K562 (cell line): ENCODE results near the gene CFAP221. TPM values are rescaled to one million over a fixed set of nuclear protein-coding genes. Genes with fewer than 3 reads are reported as not detected.

Experiments used
- ATAC-seq: fragments of 200-7000 bp; cut with Tn5 transposase; 3 replicates; pipeline ENCODE4 v1.9.1; 2020; ENCODE audit warnings: moderate library complexity
- BruUV-seq: library from RNA; stranded (reverse); fragments of 400-500 nt; replicated peaks from 2 replicates; lab custom pipeline; 2021; lab: Mats Ljungman, UMichigan
- CTCF ChIA-PET: fragments of 300-600 bp; formaldehyde crosslinking; extraction: SDS; loops from one replicate; lab custom pipeline; 2021; ENCODE audit warnings: low intra/inter-chr PET ratio; lab: Yijun Ruan, JAX
- POLR2A ChIA-PET: fragments of 300-600, 350-650 bp; sonication (Branson Sonifier 250); formaldehyde crosslinking; extraction: SDS; loops from one replicate; lab custom pipeline; 2021; ENCODE audit warnings: antibody characterized with exemption, inconsistent platforms; lab: Yijun Ruan, JAX
- DNase-seq, 4 experiments: peaks; one replicate each; pipeline versions ENCODE4 v3.0.0 to v3.0.0-alpha.2; 2011 to 2018; ENCODE audit warnings: low spot score in 3 of 4, mixed read lengths in 3 of 4; ENCODE audit errors: extremely low read depth in 1 of 4
- FAIRE-seq: peaks from 2 replicates; lab custom pipeline; 2011; peaks lifted over from hg19 to GRCh38; lab: Jason Lieb, UNC
- H2AFZ ChIP-seq: 2 replicates; pipeline ENCODE4 v1.6.0; 2011; ENCODE audit warnings: low read depth, low read length, control low read depth, inconsistent platforms
- H3K27ac ChIP-seq: fragments of 200-600 bp; 3 replicates; pipeline ENCODE4 v1.8.0; 2011; ENCODE audit warnings: low read depth, mild to moderate bottlenecking, control low read depth, inconsistent platforms, low read length, moderate library complexity, mixed read lengths; ENCODE audit errors: extremely low read depth
- H3K27me3 ChIP-seq, 2 experiments: fragments of 300-600 bp in 1 of 2; 2 replicates in 1 of 2; 3 replicates in 1 of 2; pipeline versions ENCODE4 v1.6.0 to v1.8.0; 2011; ENCODE audit warnings: inconsistent platforms in 2 of 2, low read length in 2 of 2, mild to moderate bottlenecking in 1 of 2, mixed read lengths in 1 of 2, moderate library complexity in 1 of 2; ENCODE audit not compliant: control insufficient read depth in 2 of 2, insufficient read depth in 2 of 2
- H3K36me3 ChIP-seq: fragments of 300-600 bp; 3 replicates; pipeline ENCODE4 v1.8.0; 2011; ENCODE audit warnings: mild to moderate bottlenecking, low read length, inconsistent platforms; ENCODE audit not compliant: control insufficient read depth, insufficient read depth
- H3K4me1 ChIP-seq, 2 experiments: fragments of 200-600 bp in 1 of 2; replicated peaks in 1 of 2; 2 replicates in 1 of 2; 3 replicates in 1 of 2; pipeline versions ENCODE4 v1.5.1 to v1.8.0; 2011; ENCODE audit warnings: inconsistent platforms in 2 of 2, low read length in 2 of 2, mild to moderate bottlenecking in 1 of 2, mixed read lengths in 1 of 2, moderate library complexity in 1 of 2; ENCODE audit not compliant: control insufficient read depth in 2 of 2, insufficient read depth in 2 of 2
- H3K4me2 ChIP-seq: 2 replicates; pipeline ENCODE4 v1.6.1; 2011; ENCODE audit warnings: low read length, control low read depth, inconsistent platforms, mixed read lengths; ENCODE audit not compliant: insufficient read depth
- H3K4me3 ChIP-seq: fragments of 200-600 bp; sonication (generic), shearing (Covaris generic); 2 replicates; pipeline ENCODE4 v1.5.1; 2016; ENCODE audit warnings: control low read depth, inconsistent platforms
- H3K79me2 ChIP-seq: fragments of 200-600 bp; 3 replicates; pipeline ENCODE4 v1.8.0; 2011; ENCODE audit warnings: low read length, inconsistent platforms; ENCODE audit not compliant: control insufficient read depth, insufficient read depth
- H3K9ac ChIP-seq, 2 experiments: 2 replicates each; pipeline versions ENCODE4 v1.6.0 to v1.6.1; 2011; ENCODE audit warnings: low read depth in 2 of 2, low read length in 2 of 2, control low read depth in 1 of 2, inconsistent platforms in 1 of 2, mild to moderate bottlenecking in 1 of 2, mixed read lengths in 1 of 2; ENCODE audit not compliant: insufficient read depth in 1 of 2
- H3K9me1 ChIP-seq: one replicate; pipeline ENCODE4 v1.6.0; 2011; ENCODE audit warnings: inconsistent platforms, mild to moderate bottlenecking, low read length, moderate library complexity; ENCODE audit not compliant: control insufficient read depth, insufficient read depth
- H3K9me3 ChIP-seq: replicated peaks from 2 replicates; pipeline ENCODE4 v1.5.1; 2011; ENCODE audit warnings: low read depth, low read length, inconsistent platforms; ENCODE audit not compliant: control insufficient read depth, insufficient read depth
- H4K20me1 ChIP-seq: replicated peaks from 2 replicates; pipeline ENCODE4 v1.6.1; 2011; ENCODE audit warnings: low read length, inconsistent platforms, mixed read lengths; ENCODE audit not compliant: control insufficient read depth, insufficient read depth
- ARHGAP35 ChIP-seq: fragments of 450-650 bp; IDR thresholded peaks from 2 replicates; pipeline ENCODE4 v1.6.1; 2018; ENCODE audit not compliant: partially characterized antibody
- ELK1 ChIP-seq: sonication (generic); formaldehyde crosslinking; IDR thresholded peaks from 2 replicates; pipeline ENCODE4 v1.8.1; 2022; ENCODE audit warnings: missing genetic modification reagents
- FOXA3 ChIP-seq, 2 experiments: fragments of 450-650 bp in 1 of 2; sonication (generic) in 1 of 2; formaldehyde crosslinking; IDR thresholded peaks in 1 of 2; conservative IDR thresholded peaks in 1 of 2; 2 replicates each; pipeline versions ENCODE4 v1.4.0 to v1.8.0; 2020 to 2022; ENCODE audit warnings: mild to moderate bottlenecking in 2 of 2, missing genetic modification reagents in 1 of 2
- HDAC8 ChIP-seq: fragments of 450-650 bp; IDR thresholded peaks from 2 replicates; pipeline ENCODE4 v1.6.1; 2016; ENCODE audit warnings: mild to moderate bottlenecking, missing genetic modification characterization, moderate library complexity, missing compliant biosample characterization
- HIVEP1 ChIP-seq: fragments of 250-450 bp; sonication (Bioruptor Pico); IDR thresholded peaks from 2 replicates; pipeline ENCODE4 v1.4.0; 2020; ENCODE audit warnings: mild to moderate bottlenecking
- IFI16 ChIP-seq: fragments of 250-450 bp; sonication (Bioruptor Pico); IDR thresholded peaks from 2 replicates; pipeline ENCODE4 v2.1.2; 2022; ENCODE audit warnings: mild to moderate bottlenecking, inconsistent platforms
- L3MBTL2 ChIP-seq: fragments of 450-650 bp; IDR thresholded peaks from 2 replicates; pipeline ENCODE4 v1.6.1; 2016; ENCODE audit warnings: mild to moderate bottlenecking, moderate library complexity
- MITF ChIP-seq: IDR thresholded peaks from 2 replicates; pipeline ENCODE4 v1.6.1; 2014; ENCODE audit warnings: antibody characterized with exemption
- REST ChIP-seq, 2 experiments: fragments of 450-650 bp; formaldehyde crosslinking in 1 of 2; IDR thresholded peaks; 2 replicates each; pipeline versions ENCODE4 v1.4.0 to v1.6.1; 2014 to 2020; ENCODE audit warnings: mild to moderate bottlenecking in 2 of 2, borderline replicate concordance in 1 of 2, low read depth in 1 of 2
- SMAD3 ChIP-seq: fragments of 450-650 bp; formaldehyde crosslinking; conservative IDR thresholded peaks from 2 replicates; pipeline ENCODE4 v1.4.0; 2020; ENCODE audit warnings: mild to moderate bottlenecking
- ZBTB7A ChIP-seq: IDR thresholded peaks from 2 replicates; pipeline ENCODE4 v1.6.1; 2011; ENCODE audit warnings: low read depth, mild to moderate bottlenecking, low read length, moderate library complexity, borderline replicate concordance; ENCODE audit not compliant: control insufficient read depth
- ZNF347 ChIP-seq: fragments of 450-650 bp; formaldehyde crosslinking; IDR thresholded peaks from 2 replicates; pipeline ENCODE4 v1.4.0; 2020; ENCODE audit warnings: low read depth, mild to moderate bottlenecking, moderate library complexity
- WGBS: fragments of 100-300 bp; shearing (Covaris generic); methylation state at CpG from one replicate; pipeline ENCODE4 v1.1.6; 2016; ENCODE audit warnings: low coverage, mixed read lengths; ENCODE audit not compliant: insufficient coverage; ENCODE audit errors: missing lambda C conversion rate; 5-methylcytosine and 5-hydroxymethylcytosine counted together
- in situ Hi-C: fragments of 300-500 bp; cut with MboI; formaldehyde crosslinking; loops from 4 replicates; pipeline ENCODE4 v1.15.0; 2018; ENCODE audit warnings: inconsistent platforms, mixed read lengths
- intact Hi-C: fragments of 100-400 bp; cut with micrococcal nuclease; formaldehyde crosslinking; loops from 2 replicates; pipeline ENCODE4 v1.14.2; 2022
- polyA plus RNA-seq, 8 experiments: library from polyadenylated mRNA; depleted of rRNA in 4 of 8; stranded (reverse) in 5 of 8; unstranded in 3 of 8; fragments of >200 nt; fragmentation: Nextera tagmentation in 2 of 8; fragmentation: Illumina TruSeq in 1 of 8; extraction: Ambion mirVana in 2 of 8; extraction: Trizol in 1 of 8; gene quantifications; 2 replicates each; pipeline versions ENCODE4 v1.2.1 to v1.2.3, GENCODE V29; 2011 to 2014; ENCODE audit warnings: inconsistent platforms in 1 of 8, missing spikeins in 1 of 8
- total RNA-seq, 7 experiments: library from RNA; depleted of rRNA in 6 of 7; stranded (reverse); fragments of >200 nt in 6 of 7; fragmentation: Illumina TruSeq in 2 of 7; extraction: Trizol in 2 of 7; gene quantifications; 2 replicates each; pipeline versions ENCODE4 v1.2.1 to v1.2.3, GENCODE V29; 2011 to 2021; ENCODE audit warnings: low replicate concordance in 1 of 7

Gene CFAP221
- total and polyA plus RNA-seq, 9 of the 15 experiments (the other 6 are each of a cell fraction or from before 2014, with no cell fraction given), result 0.09 to 1.4 (median 0.65) TPM

- Histone ChIP-seq H3K9me3 (no peaks in the 10 kb centered on the region), H3K4me2 (no peak overlapping the region), H3K4me3 (no peak overlapping the region), H3K27me3 (no peaks in the 10 kb centered on the region), H3K27ac (no peak overlapping the region), H4K20me1 (no peaks in the 10 kb centered on the region), H3K9me1 (no peaks in the 10 kb centered on the region), H3K4me1 (peaks cover 6 to 13% of the 10 kb centered on the region in 2 experiments), H3K9ac (no peak overlapping the region), H3K79me2 (no peaks in the 10 kb centered on the region), H3K36me3 (no peaks in the 10 kb centered on the region), H2AFZ (no peak overlapping the region)
- intact Hi-C loops, result no loop called here
- FAIRE-seq, result no peak
- CTCF ChIA-PET, result no interaction called here
- 41% methylated on average over 2 of the region's 2 CpGs for WGBS
- no peak for DNase-seq
- POLR2A ChIA-PET, result no interaction called here
- ATAC-seq, result no peak
- in situ Hi-C loops, result no loop called here
- no TSS peak for BruUV-seq
- TF ChIP-seq MITF, result no peak
- no peak for TF ChIP-seq ZBTB7A
- TF ChIP-seq FOXA3 (CRISPR knock-in tag; conservative IDR thresholded peaks at IDR 0.05 in 1 of 2, IDR thresholded peaks at IDR 0.05 in 1 of 2), result no peak
- TF ChIP-seq L3MBTL2, result no peak
- TF ChIP-seq REST (IDR thresholded peaks at IDR 0.05; ENCODE audit: borderline replicate concordance), result no peak
- no peak for TF ChIP-seq REST (CRISPR knock-in tag; IDR thresholded peaks at IDR 0.05; ENCODE audit: low read depth)
- TF ChIP-seq SMAD3 (CRISPR knock-in tag), result no peak
- TF ChIP-seq HIVEP1 (CRISPR knock-in tag), result no peak
- TF ChIP-seq HDAC8 (tag), result no peak
- TF ChIP-seq IFI16 (CRISPR knock-in tag), result no peak
- no peak for TF ChIP-seq ELK1 (CRISPR knock-in tag)
- no peak for TF ChIP-seq ARHGAP35
- TF ChIP-seq ZNF347 (CRISPR knock-in tag), result no peak
Observed at GRCh38 chr2:119550346-119550745, 6.1 kb downstream of the CFAP221 start.
